Upper lobe of left lung (tissue), 6 donors: Measurements from ENCODE around the gene LCMT1. TPM values are rescaled to one million over a fixed set of nuclear protein-coding genes. Genes with fewer than 3 reads are reported as not detected.

ENCODE experiments used
- ATAC-seq, 2 donors: fragments of 200-7000 bp; cut with Tn5 transposase; one replicate each; pipeline ENCODE4 v1.9.1; 2022; ENCODE audit warnings: mild to moderate bottlenecking in 2 of 2, moderate library complexity in 2 of 2; ENCODE audit not compliant: low FRiP score in 2 of 2
- DNase-seq, 2 donors: peaks; one replicate each; pipeline ENCODE4 v3.0.0-alpha.2; 2019 to 2020
- H3K27ac ChIP-seq, 4 donors: fragments of 200-600 bp; sonication (generic); one replicate each; pipeline ENCODE4 v1.5.1; 2016 to 2019
- H3K27me3 ChIP-seq, 4 donors: fragments of 200-600 bp; sonication (generic); one replicate each; pipeline ENCODE4 v1.5.1; 2017 to 2019
- H3K36me3 ChIP-seq, 4 donors: fragments of 200-600 bp; sonication (generic); one replicate each; pipeline ENCODE4 v1.5.1; 2016 to 2019
- H3K4me1 ChIP-seq, 4 donors: fragments of 200-600 bp; sonication (generic); one replicate each; pipeline ENCODE4 v1.5.1; 2018 to 2019
- H3K4me3 ChIP-seq, 4 donors: fragments of 200-600 bp; sonication (generic); one replicate each; pipeline ENCODE4 v1.5.1; 2017 to 2019; ENCODE audit warnings: mild to moderate bottlenecking in 2 of 4, moderate library complexity in 1 of 4
- H3K9me3 ChIP-seq, 4 donors: fragments of 200-600 bp; sonication (generic); one replicate each; pipeline ENCODE4 v1.5.1; 2018 to 2019
- CTCF ChIP-seq, 6 experiments: fragments of 450-650 bp in 4 of 6; fragments of 200-600 bp in 2 of 6; sonication (generic) in 2 of 6; IDR thresholded peaks; one replicate each; pipeline ENCODE4 v1.5.1; 2016 to 2019; ENCODE audit warnings: antibody characterized with exemption in 6 of 6
- EP300 ChIP-seq, 4 donors: sonication (generic); formaldehyde crosslinking; IDR thresholded peaks; one replicate each; pipeline ENCODE4 v1.5.1; 2017; ENCODE audit warnings: antibody characterized with exemption in 4 of 4, control low read depth in 2 of 4
- POLR2A ChIP-seq, 4 donors: fragments of 450-650 bp; IDR thresholded peaks; one replicate each; pipeline ENCODE4 v1.5.1; 2016 to 2017; ENCODE audit warnings: antibody characterized with exemption in 4 of 4, mild to moderate bottlenecking in 2 of 4
- POLR2AphosphoS5 ChIP-seq, 2 donors: sonication (generic); formaldehyde crosslinking; IDR thresholded peaks; one replicate each; pipeline ENCODE4 v1.5.1; 2017; ENCODE audit warnings: antibody characterized with exemption in 2 of 2
- WGBS, 2 donors: methylation state at CpG; one replicate each; pipeline ENCODE4 v1.1.5; 2017 to 2018; 5-methylcytosine and 5-hydroxymethylcytosine counted together
- total RNA-seq, 6 donors: library from RNA; depleted of rRNA in 4 of 6; stranded (reverse); fragments of >200 nt in 4 of 6; gene quantifications; one replicate each; pipeline versions ENCODE4 v1.1.0 to v1.2.1, GENCODE V29; 2016 to 2021
- donor health status: DM: no; HTN: no; CAD: no; lungs with moderate emphysema.
- donor health status: DM: no; HTN: yes; CAD: no; lungs with severe emphysema.

Gene LCMT1
- total RNA-seq, 6 donors from 2014 or later = 20.8 to 37.8 (median 31.7) TPM

DNA sequence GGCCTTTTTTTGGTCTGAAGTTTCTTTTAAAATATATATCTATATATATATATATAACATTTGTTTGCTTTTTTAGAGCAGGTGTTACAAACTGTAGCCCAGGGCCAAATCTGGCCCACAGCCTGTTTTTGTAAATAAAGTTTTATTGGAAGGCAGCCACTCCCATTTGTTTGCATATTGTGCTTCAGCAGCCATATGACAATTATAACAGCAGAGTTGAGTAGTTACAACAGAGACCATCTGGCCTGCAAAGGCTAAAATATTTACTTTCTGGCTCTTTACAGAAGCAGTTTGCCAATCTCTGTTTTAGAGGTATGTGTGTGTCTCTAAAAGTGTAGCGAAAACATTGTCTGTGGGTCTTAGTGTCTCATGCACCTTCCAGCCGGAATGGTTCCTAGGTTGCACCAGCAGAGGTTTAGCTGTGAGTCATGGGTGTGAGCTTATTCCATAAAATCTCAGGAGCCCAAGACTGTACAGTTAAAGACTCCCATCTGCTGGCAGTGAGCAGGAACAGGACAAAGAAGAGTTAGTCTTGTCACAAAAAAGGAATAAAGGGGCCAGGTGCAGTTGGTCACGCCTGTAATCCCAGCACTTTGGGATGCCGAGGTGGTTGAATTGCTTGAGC is 23.8 kb downstream of the LCMT1 start:
- Histone ChIP-seq H3K27ac (no peak overlapping the region), H3K4me3 (no peak overlapping the region), H3K36me3 (peaks cover 4 to 94% (median 52%) of the 10 kb centered on the region in 4 donors), H3K4me1 (no peaks in the 10 kb centered on the region), H3K9me3 (no peaks in the 10 kb centered on the region), H3K27me3 (no peaks in the 10 kb centered on the region)
- no peak for TF ChIP-seq POLR2A (IDR thresholded peaks at IDR 0.05)
- no peak for TF ChIP-seq EP300 (IDR thresholded peaks at IDR 0.05)
- TF ChIP-seq CTCF (IDR thresholded peaks at IDR 0.05) = no peak
- no peak for TF ChIP-seq POLR2AphosphoS5 (IDR thresholded peaks at IDR 0.05)
- DNase-seq (no peak), ATAC-seq (peak in 1 of 2 donors; percentile 29)
- WGBS, 2 donors = 94 to 96% methylated on average over 4 of the region's 4 CpGs

- peaks cover 21 to 97% (median 58%) of the 10 kb centered on the region in 4 donors for H3K36me3 ChIP-seq
- H3K27me3 ChIP-seq = no peaks in the 10 kb centered on the region
- 93 to 95% methylated on average over 6 of the region's 6 CpGs for WGBS, 2 donors
- H3K4me1 ChIP-seq = no peaks in the 10 kb centered on the region
- H3K4me3 ChIP-seq = no peak overlapping the region
- ATAC-seq (no peak), DNase-seq (no peak)
- H3K9me3 ChIP-seq = no peaks in the 10 kb centered on the region
- TF ChIP-seq EP300 (IDR thresholded peaks at IDR 0.05) = no peak
- no peak for TF ChIP-seq POLR2AphosphoS5 (IDR thresholded peaks at IDR 0.05)
- no peak for TF ChIP-seq CTCF (IDR thresholded peaks at IDR 0.05)
- TF ChIP-seq POLR2A (IDR thresholded peaks at IDR 0.05) = no peak
- no peak overlapping the region for H3K27ac ChIP-seq
Observed at GRCh38 chr16:25138130-25138529, 26.6 kb downstream of the LCMT1 start.

GRCh38 chr16:25140459-25140858 is 28.9 kb downstream of the LCMT1 start:
- no peaks in the 10 kb centered on the region for H3K9me3 ChIP-seq
- no peak for TF ChIP-seq CTCF (IDR thresholded peaks at IDR 0.05)
- no peak for TF ChIP-seq POLR2AphosphoS5 (IDR thresholded peaks at IDR 0.05)
- no peak for TF ChIP-seq POLR2A (IDR thresholded peaks at IDR 0.05)
- TF ChIP-seq EP300 (IDR thresholded peaks at IDR 0.05) = no peak
- DNase-seq (no peak), ATAC-seq (no peak)
- H3K27me3 ChIP-seq = no peaks in the 10 kb centered on the region
- H3K27ac ChIP-seq = no peak overlapping the region
- no peaks in the 10 kb centered on the region for H3K4me1 ChIP-seq
- WGBS, 2 donors = 89 to 90% methylated on average over 6 of the region's 6 CpGs
- peaks cover 17 to 94% (median 56%) of the 10 kb centered on the region in 4 donors for H3K36me3 ChIP-seq
- no peak overlapping the region for H3K4me3 ChIP-seq

DNA sequence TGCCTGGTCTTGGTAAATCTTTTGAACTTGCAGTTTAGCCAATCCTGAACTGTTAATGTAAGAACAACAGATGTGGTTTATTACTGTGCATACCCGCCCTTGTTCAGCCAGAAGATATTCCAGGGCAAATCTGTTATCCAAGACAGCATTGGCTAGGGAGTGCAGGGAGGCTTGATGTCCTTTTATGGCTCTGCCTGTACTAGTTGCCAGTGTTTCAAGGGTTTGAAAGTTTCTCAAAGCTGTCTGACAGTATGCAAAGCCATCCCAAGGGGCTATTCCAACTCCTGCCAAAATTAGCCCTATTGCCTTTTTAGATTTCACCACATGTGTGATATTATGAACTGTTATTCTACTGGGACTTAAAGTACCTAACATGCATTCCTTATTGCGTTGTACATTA is 30.1 kb downstream of the LCMT1 start:
- DNase-seq = no peak
- peaks cover 17 to 91% (median 50%) of the 10 kb centered on the region in 4 donors for H3K36me3 ChIP-seq
- no peaks in the 10 kb centered on the region for H3K9me3 ChIP-seq
- H3K4me3 ChIP-seq = no peak overlapping the region
- peak in 1 of 2 donors; percentile 84 for ATAC-seq
- TF ChIP-seq EP300 (IDR thresholded peaks at IDR 0.05) (no peak), POLR2A (IDR thresholded peaks at IDR 0.05) (no peak), POLR2AphosphoS5 (IDR thresholded peaks at IDR 0.05) (no peak), CTCF (IDR thresholded peaks at IDR 0.05) (no peak)
- WGBS, 2 donors = 89% methylated on average over 2 of the region's 2 CpGs
- H3K4me1 ChIP-seq = no peaks in the 10 kb centered on the region
- no peak overlapping the region for H3K27ac ChIP-seq
- no peaks in the 10 kb centered on the region for H3K27me3 ChIP-seq

DNA sequence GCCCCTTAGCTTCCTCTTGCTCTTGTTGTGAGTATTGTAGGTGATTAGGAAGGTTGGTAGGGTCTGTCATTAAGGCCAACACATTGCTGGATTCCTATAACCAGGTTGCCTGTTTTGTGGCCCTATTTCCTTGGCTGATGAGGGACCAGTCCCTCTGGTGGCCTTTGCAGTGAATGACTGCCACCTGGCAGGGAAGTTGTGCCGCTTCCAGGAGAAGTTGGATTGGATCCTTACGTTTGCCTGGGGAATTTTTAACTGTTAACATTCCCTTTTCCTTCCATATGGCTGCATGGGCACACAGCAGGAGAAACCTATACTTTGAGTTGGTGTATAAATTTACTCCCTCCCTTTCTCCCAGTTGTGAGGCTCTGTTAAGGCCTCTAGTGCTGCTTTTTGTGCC is 32.4 kb downstream of the LCMT1 start:
- no peaks in the 10 kb centered on the region for H3K4me1 ChIP-seq
- no peak overlapping the region for H3K4me3 ChIP-seq
- no peaks in the 10 kb centered on the region for H3K27me3 ChIP-seq
- 51 to 70% methylated on average over 2 of the region's 2 CpGs for WGBS, 2 donors
- no peaks in the 10 kb centered on the region for H3K9me3 ChIP-seq
- ATAC-seq (no peak), DNase-seq (no peak)
- H3K27ac ChIP-seq = no peak overlapping the region
- peaks cover 17 to 74% (median 43%) of the 10 kb centered on the region in 4 donors for H3K36me3 ChIP-seq
- TF ChIP-seq EP300 (IDR thresholded peaks at IDR 0.05) = no peak
- TF ChIP-seq CTCF (IDR thresholded peaks at IDR 0.05) = peak in 1 of 6 experiments; percentile 8
